ENCODE data around the gene DNAH2.

DNA sequence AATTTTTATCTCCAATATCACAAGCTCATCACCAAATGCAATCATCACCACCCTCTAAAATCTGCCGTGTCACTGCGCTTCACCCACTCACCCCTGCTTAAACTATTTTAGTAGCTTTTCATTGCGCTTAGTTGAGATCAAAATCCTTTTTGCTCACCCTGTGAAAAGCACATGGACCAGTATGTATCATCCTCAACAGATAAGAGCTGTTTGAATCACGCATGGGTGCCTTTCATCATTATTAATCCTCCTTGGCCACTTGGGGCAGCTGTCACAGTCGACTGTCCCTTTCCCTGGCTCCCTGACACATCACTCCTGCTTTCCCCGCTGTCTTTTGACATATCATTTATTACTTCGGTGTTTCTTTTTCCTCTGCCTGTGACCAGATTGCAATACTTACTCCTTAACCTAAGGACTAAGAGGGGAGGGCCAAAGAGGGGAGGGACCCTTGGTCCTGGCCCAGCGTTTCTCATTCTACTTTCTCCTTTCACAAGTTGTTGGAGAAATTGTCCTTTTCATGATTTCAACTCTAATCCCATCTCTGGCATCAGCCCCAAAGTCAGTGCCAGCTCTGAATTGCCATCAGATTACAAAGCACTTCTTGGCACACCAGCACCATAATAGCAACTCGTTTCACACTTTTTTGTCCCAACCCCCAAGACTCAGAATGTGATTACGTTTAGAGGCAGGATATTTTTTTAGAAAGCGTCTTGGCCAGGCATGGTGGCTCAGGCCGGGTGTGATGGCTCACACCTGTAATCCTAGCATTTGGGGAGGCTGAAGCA lies 107.9 kb downstream of the DNAH2 start:
- TF ChIP-seq CTCF (IDR thresholded peaks at IDR 0.05; ENCODE audit: low read length) (no peak), EZH2 (IDR thresholded peaks at IDR 0.05; ENCODE audit: borderline replicate concordance, low read length) (no peak)
